ENCODE results near the gene CEP72. TPM values are rescaled to one million over a fixed set of nuclear protein-coding genes. Genes with fewer than 3 reads are reported as not detected.

CEP72 gene
- total RNA-seq, 1 experiment from 2014 or later = 24.8 TPM

- Histone ChIP-seq H3K9me3 (ENCODE audit: control insufficient read depth, low read depth, low read length) (no peaks in the 10 kb centered on the region), H3T11ph (ENCODE audit: low read length) (no peak overlapping the region), H3K27me3 (ENCODE audit: insufficient read depth, low read length) (no peaks in the 10 kb centered on the region), H3K4me1 (ENCODE audit: insufficient read depth, low read length) (no peaks in the 10 kb centered on the region), H3K4me2 (ENCODE audit: insufficient read depth, insufficient read length, low read length) (no peak overlapping the region), H4K20me1 (ENCODE audit: control insufficient read depth, insufficient read depth, insufficient read length) (no peaks in the 10 kb centered on the region), H2AFZ (ENCODE audit: low read length) (no peak overlapping the region), H3K14ac (ENCODE audit: insufficient read depth, low read length) (no peak overlapping the region), H3K4ac (ENCODE audit: low read depth, low read length) (no peak overlapping the region), H2BK15ac (ENCODE audit: low read depth, low read length) (no peak overlapping the region), H2BK20ac (ENCODE audit: low read depth, low read length, poor library complexity, severe bottlenecking) (no peak overlapping the region), H3K9ac (ENCODE audit: extremely low read depth, insufficient read length, low read length) (no peak overlapping the region), H2BK120ac (ENCODE audit: low read depth, low read length, poor library complexity, severe bottlenecking) (no peak overlapping the region), H4K8ac (replicated peaks; ENCODE audit: insufficient read length, low read depth, low read length) (no peak overlapping the region), H3K79me2 (ENCODE audit: insufficient read depth, low read length) (peaks cover 10% of the 10 kb centered on the region; the same call in 1 of the 2 replicates), H3K56ac (ENCODE audit: insufficient read length, low read depth, low read length) (no peak overlapping the region), H3K27ac (ENCODE audit: insufficient read length, low read depth, low read length) (no peak overlapping the region), H3K79me1 (ENCODE audit: insufficient read depth, low read depth, low read length, poor library complexity, severe bottlenecking) (peaks cover 6% of the 10 kb centered on the region), H3K18ac (ENCODE audit: insufficient read length, low read depth, low read length) (no peak overlapping the region), H2BK5ac (ENCODE audit: insufficient read length, low read length) (no peak overlapping the region), H2BK12ac (ENCODE audit: insufficient read length, low read depth, low read length) (no peak overlapping the region), H2AK5ac (ENCODE audit: insufficient read length, low read length) (no peak overlapping the region), H4K5ac (ENCODE audit: insufficient read length, low read depth, low read length) (no peak overlapping the region), H3K23ac (ENCODE audit: insufficient read length, low read depth, low read length) (no peak overlapping the region), H3K23me2 (ENCODE audit: insufficient read length, low read depth, low read length, poor library complexity, severe bottlenecking) (no peaks in the 10 kb centered on the region), H4K91ac (ENCODE audit: insufficient read length, low read depth, low read length) (no peak overlapping the region)
- H3K4me3 Mint-ChIP-seq = no peak overlapping the region
- H3K27ac Mint-ChIP-seq = 0 out of 7 replicates have a peak overlapping the region, but pooled peaks of 1 of the 3 experiments have one; percentile 6
- no CpG with 5 or more reads among the region's 16 CpGs for WGBS (ENCODE audit: extremely low coverage, insufficient read length, low lambda C conversion rate)
- H3K27me3 Mint-ChIP-seq (ENCODE audit: low read depth) = peaks cover 1% of the 10 kb centered on the region; the same call in 1 of the 2 replicates
- no peak for DNase-seq
- no peaks in the 10 kb centered on the region for H3K9me3 Mint-ChIP-seq
- H3K36me3 Mint-ChIP-seq (ENCODE audit: insufficient read depth in 1 of 3, low read depth in 3 of 3) = peaks cover 42 to 77% (median 76%) of the 10 kb centered on the region in 3 experiments; a peak in 6 of 7 replicates
- no peaks in the 10 kb centered on the region for H3K4me1 Mint-ChIP-seq
- no peak for TF ChIP-seq CTCF (conservative IDR thresholded peaks at IDR 0.05)
These were observed 9.2 kb downstream of the CEP72 start for GRCh38 chr5:621341-621761.

All from H9 (cell line).